ENCODE measurements around the gene KRT14. TPM values are rescaled to one million over a fixed set of nuclear protein-coding genes. Genes with fewer than 3 reads are reported as not detected.
"Not testable (repeated sequence)": the region's sequence is repeated elsewhere in the genome, so short reads cannot be mapped to it uniquely, and the experiment has no call there.

The KRT14 gene
- total RNA-seq, 1 donor from 2014 or later: not detected

- DNase-seq, ATAC-seq: not testable (repeated sequence)
These were observed 25.9 kb upstream of the KRT14 start, which contains the start of gene KRT16 for GRCh38 chr17:41612376-41613160. Gene KRT16, minus strand, starts transcription at chr17:41612767. Its CDS starts 79 bp downstream, at chr17:41612688.

GRCh38 chr17:41610965-41611640, 24.4 kb upstream of the KRT14 start:
- intact Hi-C loops (cut with micrococcal nuclease): no loop called here
- ATAC-seq: no peak
- no peak for DNase-seq

More at GRCh38 chr17:41612376-41613160, 25.9 kb upstream of the KRT14 start, which contains the start of gene KRT16:
- intact Hi-C loops (cut with micrococcal nuclease): not testable (repeated sequence)

- DNase-seq; ATAC-seq; intact Hi-C loops (cut with micrococcal nuclease): not testable (repeated sequence)
These were observed 23.4 kb upstream of the KRT14 start for GRCh38 chr17:41610061-41610517.

GRCh38 chr17:41606930-41607329, 20.2 kb upstream of the KRT14 start:
- ATAC-seq; intact Hi-C loops (cut with micrococcal nuclease); DNase-seq: not testable (repeated sequence)

- DNase-seq (no peak), ATAC-seq (no peak)
- intact Hi-C loops (cut with micrococcal nuclease): no loop called here
These were observed 15.8 kb upstream of the KRT14 start for GRCh38 chr17:41602524-41602923.

GRCh38 chr17:41600318-41600717, 13.6 kb upstream of the KRT14 start:
- intact Hi-C loops (cut with micrococcal nuclease): no loop called here
- DNase-seq: no peak
- ATAC-seq: no peak

GRCh38 chr17:41599680-41600079, 13.0 kb upstream of the KRT14 start:
- DNase-seq: no peak
- ATAC-seq: no peak
- intact Hi-C loops (cut with micrococcal nuclease): no loop called here

- intact Hi-C loops (cut with micrococcal nuclease): no loop called here
- no peak for DNase-seq
- no peak for ATAC-seq
These were observed 8.9 kb upstream of the KRT14 start for GRCh38 chr17:41595585-41595984.

- intact Hi-C loops (cut with micrococcal nuclease): no loop called here
- DNase-seq: no peak
- no peak for ATAC-seq
These were observed 7.7 kb upstream of the KRT14 start for GRCh38 chr17:41594363-41594915.

GRCh38 chr17:41593306-41593981, 6.7 kb upstream of the KRT14 start:
- ATAC-seq (no peak), DNase-seq (no peak)
- intact Hi-C loops (cut with micrococcal nuclease): no loop called here

GRCh38 chr17:41592601-41593305, 6.1 kb upstream of the KRT14 start:
- ATAC-seq (no peak), DNase-seq (no peak)
- intact Hi-C loops (cut with micrococcal nuclease): no loop called here

- DNase-seq (no peak), ATAC-seq (no peak)
- intact Hi-C loops (cut with micrococcal nuclease): no loop called here
These were observed 2.6 kb upstream of the KRT14 start for GRCh38 chr17:41589301-41589700.

GRCh38 chr17:41588126-41588810, 1.6 kb upstream of the KRT14 start:
- ATAC-seq (no peak), DNase-seq (no peak)
- intact Hi-C loops (cut with micrococcal nuclease): no loop called here

- intact Hi-C loops (cut with micrococcal nuclease): no loop called here
- no peak for DNase-seq
- ATAC-seq: peak; percentile 18
These were observed 1.2 kb downstream of the KRT14 start for GRCh38 chr17:41585301-41586056.

- ATAC-seq: not testable (repeated sequence)
These were observed 2.3 kb downstream of the KRT14 start for GRCh38 chr17:41584331-41584927.

GRCh38 chr17:41583137-41584127, 3.3 kb downstream of the KRT14 start:
- intact Hi-C loops (cut with micrococcal nuclease): no loop called here
- DNase-seq (no peak), ATAC-seq (no peak)

More at GRCh38 chr17:41584331-41584927, 2.3 kb downstream of the KRT14 start:
- intact Hi-C loops (cut with micrococcal nuclease); DNase-seq: not testable (repeated sequence)

Measured in left ventricle myocardium superior (tissue), 1 donor.